Tibial nerve (tissue), 3 donors: ENCODE measurements around the gene ROCK2.

ENCODE experiments used
- CTCF ChIP-seq, 5 experiments: fragments of 200-600 bp in 3 of 5; fragments of 450-650 bp in 2 of 5; sonication (generic) in 3 of 5; IDR thresholded peaks; one replicate each; pipeline ENCODE4 v1.5.1; 2016 to 2019; ENCODE audit warnings: antibody characterized with exemption in 5 of 5, mild to moderate bottlenecking in 3 of 5, moderate library complexity in 2 of 5
- POLR2A ChIP-seq, 2 donors: fragments of 450-650 bp; IDR thresholded peaks; one replicate each; pipeline ENCODE4 v1.6.1; 2017; ENCODE audit warnings: antibody characterized with exemption in 2 of 2, mild to moderate bottlenecking in 2 of 2, moderate library complexity in 2 of 2

GRCh38 chr2:11144738-11145079 is 199.7 kb downstream of the ROCK2 start:
- no peak for TF ChIP-seq CTCF (IDR thresholded peaks at IDR 0.05)
- no peak for TF ChIP-seq POLR2A (IDR thresholded peaks at IDR 0.05)
